HG03108 (cell line): ENCODE results near the gene EXOG.
A peak's percentile ranks its signal among the peaks of the same experiment; 100 is the strongest.

ENCODE experiments used
- ATAC-seq: cut with Tn5 transposase; IDR thresholded peaks from one replicate; pipeline ENCODE4 v1.9.1; 2021; ENCODE audit warnings: moderate library complexity; ENCODE audit not compliant: unreplicated experiment

Gene EXOG

DNA sequence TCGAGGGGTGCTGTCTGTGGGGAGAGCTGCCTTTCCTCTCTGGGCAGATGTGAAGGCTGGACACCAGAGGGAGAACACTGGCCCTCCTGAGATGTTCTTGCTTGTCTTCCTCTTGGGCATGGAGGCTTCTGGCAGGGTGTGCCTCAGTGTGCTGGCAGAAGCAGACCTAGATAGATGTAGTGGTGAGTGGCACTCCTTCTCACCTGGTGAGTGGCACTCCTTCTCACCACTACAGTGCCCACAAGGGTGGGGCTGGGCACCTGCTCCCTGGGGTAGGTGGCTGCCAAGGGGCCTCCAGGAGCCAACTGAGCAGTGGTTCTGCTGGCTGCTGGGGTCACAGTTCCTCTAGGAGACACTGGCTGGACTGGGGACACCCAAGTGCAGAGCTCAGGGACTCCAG is 23.8 kb upstream of the EXOG start:
- no peak for ATAC-seq

DNA sequence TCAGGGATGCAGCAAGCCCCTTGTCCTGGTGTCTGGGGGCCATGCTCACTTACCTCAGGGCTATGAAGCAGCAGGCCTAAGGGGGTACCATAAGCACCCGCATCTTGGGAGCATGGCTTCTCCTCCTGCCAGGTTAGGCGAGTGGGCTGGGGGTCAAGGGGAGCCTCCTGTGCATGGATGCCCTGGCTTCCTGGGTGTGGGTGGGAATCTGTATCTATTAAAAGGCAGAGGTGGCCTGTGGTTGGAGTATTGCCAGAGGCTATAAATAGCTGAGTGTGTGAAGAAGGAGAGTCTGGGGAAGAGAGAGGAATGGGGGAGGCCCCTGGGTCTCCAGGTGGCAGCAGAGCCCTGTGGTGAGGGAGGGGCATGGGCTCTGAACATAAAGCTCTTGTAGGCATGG is 22.9 kb upstream of the EXOG start:
- ATAC-seq, result no peak

DNA sequence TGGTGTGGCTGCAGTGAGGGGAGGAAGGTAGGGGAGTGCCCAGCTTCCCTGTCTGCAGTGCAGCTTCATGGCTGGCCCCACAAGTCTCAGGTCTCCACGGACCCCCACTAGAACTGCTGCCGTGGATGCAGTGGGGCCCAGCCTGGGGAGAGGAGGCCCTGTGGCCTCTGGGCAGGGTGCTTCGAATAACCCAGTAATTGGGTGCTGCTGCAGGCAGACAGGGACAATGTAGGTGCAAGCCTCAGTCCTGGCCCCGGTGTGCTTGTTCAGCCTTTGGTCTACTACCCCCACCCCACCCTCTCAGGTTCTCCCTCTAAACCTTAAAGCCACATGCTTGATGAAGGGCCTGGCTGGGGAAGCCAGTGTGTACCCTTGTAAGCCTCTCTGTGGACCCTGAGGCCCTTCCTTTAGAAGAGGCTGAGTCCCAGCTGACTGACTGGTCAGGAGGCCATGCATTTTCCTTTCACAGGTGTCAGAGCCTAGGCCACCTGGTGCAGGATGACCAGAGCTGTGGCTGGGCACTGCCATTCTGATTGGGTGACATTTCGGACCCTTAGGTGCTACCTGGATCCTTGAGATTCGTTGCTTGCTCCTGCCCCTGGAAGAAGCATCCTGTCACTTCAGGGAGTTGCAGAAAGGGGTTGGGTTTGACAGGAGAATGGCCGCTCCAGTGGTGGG is 21.1 kb upstream of the EXOG start:
- ATAC-seq, result no peak

DNA sequence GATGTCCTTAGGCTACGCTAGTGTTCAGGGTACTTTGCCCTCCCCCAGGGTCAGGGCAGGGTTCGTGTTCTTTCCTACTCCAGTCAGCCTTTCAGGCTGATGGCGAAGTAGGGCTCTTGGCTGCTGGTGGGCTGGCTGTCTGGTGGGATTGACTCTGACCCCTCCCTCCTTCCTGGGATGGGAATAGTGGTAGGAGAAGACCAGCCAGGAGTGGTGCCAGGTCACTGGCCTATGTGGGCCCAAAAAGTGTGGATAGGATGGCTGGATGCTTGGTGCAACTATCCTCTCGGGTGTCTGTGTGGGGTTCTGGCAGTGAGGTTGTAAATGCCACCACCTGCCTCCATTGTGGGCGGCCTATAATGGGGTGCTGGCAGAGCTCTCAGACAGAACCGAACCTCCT is 20.4 kb upstream of the EXOG start:
- ATAC-seq, result no peak

DNA sequence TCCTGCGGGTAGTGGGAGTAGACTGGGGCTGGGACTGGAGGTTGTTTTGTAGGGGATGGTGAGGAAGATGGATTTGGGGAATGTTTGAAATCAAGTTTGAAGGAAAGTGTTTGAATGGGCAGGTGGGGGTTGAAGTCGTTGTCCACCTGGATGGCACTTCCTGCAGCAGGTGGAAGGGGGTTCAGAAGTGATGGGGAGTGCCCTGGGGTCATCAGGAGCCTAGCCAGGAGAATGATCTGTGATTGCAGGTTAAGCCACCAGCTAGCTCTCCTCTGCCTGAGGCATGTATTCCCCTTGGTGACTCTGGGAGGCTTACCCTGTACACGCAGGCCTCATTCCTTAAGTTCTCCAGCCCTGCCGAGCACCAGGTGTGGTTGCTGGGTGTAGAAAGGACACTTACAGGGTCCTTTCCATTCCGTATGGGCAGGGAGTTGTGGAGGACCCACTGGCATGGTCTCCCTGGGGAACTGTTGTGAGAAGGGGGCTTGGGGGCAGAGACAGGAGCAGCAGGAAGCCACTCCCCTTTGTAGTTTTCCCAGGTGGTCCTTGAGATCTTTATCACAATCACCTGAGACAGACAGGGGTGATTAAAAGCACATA is 19.9 kb upstream of the EXOG start:
- ATAC-seq, result no peak

DNA sequence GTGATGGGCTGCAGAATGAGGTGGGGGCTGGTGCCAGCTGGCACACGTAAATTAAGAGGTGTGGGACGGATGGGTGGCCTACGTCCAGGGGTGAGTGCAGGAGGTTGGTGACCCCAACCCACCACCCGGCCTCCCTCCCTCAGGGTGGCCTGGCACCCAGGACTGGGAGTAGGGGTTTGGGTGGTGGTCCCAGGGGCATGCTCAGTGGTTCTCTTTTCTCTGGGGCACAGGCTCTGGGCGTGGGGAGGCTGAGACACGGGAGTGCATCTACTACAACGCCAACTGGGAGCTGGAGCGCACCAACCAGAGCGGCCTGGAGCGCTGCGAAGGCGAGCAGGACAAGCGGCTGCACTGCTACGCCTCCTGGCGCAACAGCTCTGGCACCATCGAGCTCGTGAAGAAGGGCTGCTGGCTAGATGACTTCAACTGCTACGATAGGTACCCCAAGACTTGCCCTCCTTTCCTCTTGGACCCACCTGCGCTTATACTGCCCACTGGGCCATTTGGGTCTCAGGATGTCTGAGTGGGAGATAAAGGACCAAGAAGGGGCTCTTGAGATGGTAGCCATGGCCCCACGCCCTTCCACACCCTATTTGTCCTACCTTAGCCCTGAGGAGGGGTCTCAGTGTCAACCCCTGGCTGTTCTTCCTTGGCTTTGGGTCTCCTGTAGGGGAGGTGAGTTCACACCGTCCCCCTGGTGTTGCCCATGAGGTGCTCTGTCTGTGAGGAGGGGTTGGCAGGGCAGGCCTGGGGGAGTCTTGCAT is 18.9 kb upstream of the EXOG start:
- no peak for ATAC-seq

DNA sequence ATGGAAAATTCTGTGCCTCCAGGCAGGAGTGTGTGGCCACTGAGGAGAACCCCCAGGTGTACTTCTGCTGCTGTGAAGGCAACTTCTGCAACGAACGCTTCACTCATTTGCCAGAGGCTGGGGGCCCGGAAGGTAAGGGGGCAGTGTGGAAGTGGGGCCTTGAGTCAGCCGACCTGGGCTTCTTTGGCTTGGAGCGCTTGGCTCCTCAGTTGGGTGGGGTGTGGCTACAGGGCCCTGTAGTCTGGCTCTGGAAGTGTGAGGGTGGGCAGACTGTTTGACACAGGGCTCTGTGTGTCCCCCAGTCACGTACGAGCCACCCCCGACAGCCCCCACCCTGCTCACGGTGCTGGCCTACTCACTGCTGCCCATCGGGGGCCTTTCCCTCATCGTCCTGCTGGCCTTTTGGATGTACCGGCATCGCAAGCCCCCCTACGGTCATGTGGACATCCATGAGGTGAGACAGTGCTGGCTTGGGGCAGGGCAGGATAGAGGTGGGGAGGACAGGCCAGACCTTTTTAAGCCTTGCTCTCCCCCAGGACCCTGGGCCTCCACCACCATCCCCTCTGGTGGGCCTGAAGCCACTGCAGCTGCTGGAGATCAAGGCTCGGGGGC is 18.2 kb upstream of the EXOG start:
- ATAC-seq, result no peak

DNA sequence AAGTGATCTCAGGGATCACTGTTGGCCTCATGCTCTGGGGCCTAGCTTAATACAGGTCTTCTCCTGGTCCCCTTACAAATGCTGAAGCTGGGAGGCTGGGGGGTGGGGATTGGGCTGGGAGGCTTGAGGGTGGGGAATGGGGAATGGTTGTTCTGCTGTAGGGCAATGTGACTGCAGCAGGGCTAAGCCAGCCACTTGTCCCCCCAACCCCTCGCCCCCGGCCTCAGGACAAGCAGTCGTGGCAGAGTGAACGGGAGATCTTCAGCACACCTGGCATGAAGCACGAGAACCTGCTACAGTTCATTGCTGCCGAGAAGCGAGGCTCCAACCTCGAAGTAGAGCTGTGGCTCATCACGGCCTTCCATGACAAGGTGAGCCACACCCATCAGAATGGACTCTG is 17.2 kb upstream of the EXOG start:
- no peak for ATAC-seq

DNA sequence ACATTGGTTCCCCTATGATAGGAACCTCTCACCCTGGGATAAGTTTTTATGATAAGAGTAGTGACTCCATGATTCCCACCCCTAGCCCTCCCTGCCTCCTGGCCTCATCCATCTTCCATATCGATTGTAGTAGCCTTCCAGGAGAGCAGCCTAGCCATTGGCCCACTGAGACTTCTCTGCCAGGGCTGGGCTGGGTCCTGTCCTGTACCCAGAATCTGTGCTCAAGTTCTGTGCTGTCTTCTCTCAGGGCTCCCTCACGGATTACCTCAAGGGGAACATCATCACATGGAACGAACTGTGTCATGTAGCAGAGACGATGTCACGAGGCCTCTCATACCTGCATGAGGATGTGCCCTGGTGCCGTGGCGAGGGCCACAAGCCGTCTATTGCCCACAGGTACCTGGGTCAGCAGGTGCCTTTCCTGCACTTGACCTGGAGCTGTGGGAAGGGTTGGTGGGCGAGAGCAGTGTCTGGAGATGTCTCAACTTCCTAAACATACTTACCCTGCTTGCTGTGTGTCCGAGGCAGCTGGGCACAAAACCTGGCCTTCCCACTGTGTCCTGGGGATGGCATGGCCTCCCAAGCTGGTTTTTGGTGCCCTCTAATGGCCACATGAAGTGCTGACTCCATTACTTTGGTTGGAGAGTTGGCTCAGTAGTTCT is 16.6 kb upstream of the EXOG start:
- peak; percentile 55 for ATAC-seq

DNA sequence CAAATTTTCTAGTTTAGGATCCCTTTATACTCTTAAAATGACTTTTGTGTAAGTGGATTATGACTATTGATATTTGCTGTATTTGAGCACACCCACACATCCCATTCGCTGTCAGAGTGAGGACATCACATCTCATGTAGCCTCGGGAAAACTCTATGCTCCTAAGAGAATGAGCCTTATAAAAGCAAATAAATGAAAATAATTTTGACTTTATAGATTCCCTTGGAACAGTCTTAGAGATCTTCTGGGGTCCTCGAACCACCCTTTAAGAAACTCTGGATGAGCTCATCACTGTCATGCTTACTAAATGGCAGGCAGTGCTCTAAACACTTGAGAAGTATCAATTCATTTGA is 16.1 kb upstream of the EXOG start:
- ATAC-seq, result no peak

DNA sequence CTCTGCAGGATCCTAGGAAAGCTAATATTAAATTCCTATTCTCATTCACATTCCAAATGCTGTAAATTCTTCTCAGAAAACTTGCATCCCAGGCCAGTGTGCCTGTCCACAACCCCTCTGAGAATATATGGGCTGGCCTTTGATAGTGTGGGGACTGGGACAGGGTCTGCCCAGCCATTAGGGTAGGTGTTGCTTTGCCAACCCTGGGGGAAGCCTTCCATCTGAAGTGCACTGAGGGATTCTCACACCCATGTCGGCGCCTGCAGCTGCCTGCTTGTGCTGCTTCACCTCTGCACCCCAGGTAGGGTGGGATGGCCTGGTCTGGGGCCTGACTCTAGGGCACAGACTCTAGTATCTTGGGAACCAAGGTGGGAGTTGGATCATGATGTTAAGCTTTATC is 15.2 kb upstream of the EXOG start:
- no peak for ATAC-seq

DNA sequence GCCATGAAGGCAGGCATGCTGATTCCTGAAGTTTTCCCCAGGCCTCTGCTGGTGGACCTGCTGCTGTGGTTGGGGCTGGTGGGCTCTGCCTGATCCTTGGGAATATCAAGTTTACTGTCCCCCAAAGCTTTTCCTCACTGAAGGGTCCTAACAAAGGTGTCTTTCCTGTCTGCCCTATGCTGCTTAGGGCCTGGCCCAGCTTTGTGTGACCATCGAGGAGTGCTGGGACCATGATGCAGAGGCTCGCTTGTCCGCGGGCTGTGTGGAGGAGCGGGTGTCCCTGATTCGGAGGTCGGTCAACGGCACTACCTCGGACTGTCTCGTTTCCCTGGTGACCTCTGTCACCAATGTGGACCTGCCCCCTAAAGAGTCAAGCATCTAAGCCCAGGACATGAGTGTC is 13.2 kb upstream of the EXOG start:
- no peak for ATAC-seq

DNA sequence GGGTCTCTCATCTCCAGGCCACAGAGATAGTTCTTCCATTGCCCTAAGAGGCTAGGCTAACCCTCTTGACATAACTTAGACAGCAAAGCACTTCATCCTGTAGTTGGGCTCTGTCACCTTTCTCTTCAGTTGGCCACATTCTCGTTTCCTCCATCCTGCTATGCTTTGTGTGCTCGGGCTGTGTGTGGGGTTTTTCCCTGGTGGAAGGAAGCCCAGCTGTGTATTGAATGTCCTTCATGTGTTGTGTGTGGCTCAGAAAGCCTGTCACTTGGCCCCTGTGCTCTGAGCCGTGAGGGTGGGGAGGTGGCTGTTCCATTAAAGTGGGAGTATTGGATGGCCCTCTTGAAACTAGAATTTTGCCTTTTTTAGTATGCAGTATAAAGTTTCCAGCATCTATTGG is 8.8 kb upstream of the EXOG start:
- peak; percentile 91 for ATAC-seq

DNA sequence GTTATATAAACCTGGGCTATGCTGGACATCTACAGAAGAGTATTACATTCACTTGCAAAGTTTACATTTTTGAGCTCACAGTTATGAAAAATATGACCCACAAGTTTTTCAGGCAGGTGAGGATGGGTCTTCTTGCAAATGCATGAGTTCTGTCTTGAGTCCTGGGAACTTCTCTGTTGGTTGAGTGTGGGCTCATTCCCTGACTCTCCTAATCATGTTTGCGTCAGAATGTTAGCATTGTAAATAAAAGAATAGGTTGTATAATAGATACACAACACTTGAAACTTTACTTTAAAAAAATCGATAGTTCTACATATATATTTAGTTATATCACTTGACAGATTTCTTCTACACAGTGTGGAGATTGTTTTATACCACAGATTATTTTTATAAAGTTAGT is 7.2 kb upstream of the EXOG start:
- no peak for ATAC-seq

DNA sequence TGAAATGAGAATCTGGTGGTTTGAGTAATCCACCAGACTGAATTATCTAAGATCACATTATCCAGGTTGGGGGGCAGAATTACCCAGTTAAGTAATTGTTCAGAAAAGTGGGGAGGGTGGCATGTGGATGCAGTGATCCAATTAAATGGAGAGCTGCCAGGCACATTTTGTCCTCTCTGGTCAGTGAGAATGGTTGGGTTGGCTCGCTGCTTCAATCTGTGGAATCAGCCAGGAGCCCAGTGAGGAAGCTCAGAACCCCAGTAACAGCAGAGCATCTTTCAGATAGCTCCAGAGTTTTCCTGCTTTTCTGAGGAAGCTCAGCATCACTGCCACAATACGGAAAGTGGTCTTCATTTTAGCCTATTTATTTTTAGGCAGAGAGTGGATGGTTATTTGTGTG is 6.4 kb upstream of the EXOG start:
- no peak for ATAC-seq

DNA sequence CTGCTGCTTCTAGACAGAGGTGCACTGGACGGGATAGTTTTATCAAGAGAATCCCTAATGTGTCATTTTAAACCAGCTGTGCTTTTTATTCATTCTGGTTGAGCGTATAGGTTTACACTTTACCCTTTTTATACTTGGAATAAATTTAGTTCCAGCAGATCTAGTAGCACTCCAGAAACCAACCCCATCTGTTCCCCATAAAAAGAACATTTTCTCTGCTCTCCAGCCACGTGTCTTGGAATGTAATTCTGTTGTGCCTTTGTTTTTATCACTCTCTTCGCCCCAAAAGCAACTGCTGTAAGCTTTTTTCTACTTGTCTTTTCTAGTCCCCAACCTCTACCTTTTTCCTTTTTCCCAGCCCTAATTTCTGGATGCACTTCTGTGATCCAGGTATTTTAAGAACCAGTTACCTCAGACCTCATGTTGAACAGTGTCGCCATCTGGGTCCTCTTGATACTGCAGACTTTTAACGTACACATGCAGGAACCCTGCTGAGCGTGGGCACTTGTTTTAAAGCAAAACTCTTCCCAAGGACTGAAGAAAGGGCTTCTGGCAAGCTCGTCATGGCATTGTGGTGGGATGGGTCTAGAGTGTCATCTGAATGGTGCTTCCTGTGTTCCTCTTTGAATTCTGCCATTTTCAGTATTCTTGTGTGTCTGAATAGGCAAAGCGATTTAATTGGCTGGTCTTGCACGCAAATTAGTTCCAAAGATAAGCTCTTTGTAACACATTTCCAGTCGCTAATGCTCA is 5.7 kb upstream of the EXOG start:
- ATAC-seq, result no peak

DNA sequence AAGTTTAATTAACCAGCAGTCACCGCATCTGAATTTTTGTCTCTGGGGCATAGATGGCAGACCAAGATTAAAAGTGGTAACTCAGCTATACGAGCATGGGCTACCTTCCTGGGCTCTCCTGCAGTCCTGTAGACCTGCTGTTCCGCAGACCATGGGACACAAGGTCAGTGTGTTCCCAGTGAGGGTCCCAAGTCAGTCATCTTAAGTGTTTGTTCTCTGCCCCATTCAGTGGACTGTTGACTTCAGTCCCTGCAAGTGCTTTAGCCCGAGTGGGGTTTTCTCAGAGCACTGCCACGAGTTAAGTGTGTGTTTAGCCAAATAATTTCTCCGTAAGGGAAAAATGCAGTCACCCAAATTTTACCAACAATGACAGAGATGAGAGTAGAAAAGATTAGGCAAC is 4.9 kb upstream of the EXOG start:
- no peak for ATAC-seq

DNA sequence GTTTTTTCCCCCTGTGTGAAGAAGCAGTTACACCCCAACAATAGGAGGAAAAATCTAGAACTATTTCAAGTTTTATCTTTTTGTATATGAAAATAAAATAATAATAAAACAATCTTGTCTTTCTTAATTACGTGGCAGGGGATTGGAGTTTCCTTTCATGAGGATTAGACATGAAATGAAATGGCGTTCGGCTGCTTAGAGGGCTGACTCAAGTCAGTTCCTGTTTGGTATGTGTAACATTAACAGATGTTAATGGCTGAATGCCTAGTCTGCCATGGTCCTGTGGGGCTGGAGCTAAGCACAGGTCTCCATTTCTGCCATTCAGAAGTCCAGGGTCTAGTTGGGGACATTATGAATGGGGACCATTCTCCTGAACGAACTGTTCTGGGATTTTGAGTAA is 3.1 kb upstream of the EXOG start:
- ATAC-seq, result no peak

DNA sequence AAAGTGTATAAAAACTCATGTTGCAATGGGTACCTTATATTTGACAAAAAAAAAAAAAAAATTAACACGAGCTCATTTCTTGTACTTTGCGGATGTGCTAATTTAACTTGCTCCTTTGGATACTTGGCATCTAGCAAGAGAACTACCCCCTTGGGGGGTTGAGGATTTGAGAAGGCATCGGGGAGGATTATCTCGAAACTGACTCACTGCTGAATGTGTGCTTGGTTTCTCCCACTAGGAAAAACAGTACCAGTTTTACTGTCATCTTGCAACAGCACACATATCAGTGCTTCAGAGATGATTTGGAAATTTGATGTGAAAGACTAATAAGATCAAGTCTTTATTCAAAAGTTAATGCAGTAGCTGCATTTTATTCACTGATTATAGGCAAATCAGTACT is 891 bp downstream of the EXOG start:
- ATAC-seq, result no peak

DNA sequence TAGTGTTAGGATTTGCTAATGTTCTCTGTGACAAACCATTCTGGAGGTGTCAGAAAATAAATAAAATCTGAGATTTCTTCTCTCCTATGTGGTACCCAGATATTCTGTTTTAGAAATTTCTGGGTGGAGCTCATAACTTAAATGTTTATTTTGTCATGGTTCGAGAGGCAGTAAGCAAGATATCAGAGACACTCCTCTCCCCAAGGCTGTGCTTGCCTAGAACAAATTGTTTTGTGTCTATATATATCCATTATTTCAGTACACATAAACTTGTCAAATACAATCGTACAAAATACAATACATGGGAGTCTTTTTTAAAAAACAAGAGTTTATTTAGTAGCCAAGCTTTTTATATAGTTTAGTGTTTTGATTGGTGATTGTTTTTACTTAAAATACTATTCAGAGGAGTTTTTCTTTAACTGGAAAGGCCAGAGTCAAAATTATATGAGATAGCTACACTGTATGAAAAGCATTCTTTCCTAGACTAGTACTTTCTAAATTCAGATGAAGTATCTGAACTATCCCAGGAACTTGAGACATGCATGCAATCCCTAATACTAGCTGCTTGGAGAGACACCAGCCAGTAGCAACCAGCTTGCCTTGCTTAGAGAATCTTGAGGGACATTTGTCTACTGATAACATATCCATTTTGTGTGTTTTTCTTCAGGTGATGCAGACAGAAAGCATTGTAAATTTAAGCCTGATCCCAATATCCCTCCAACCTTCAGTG is 4.7 kb downstream of the EXOG start:
- no peak for ATAC-seq
